ENCODE data around the gene GALC. TPM values are rescaled to one million over a fixed set of nuclear protein-coding genes. Genes with fewer than 3 reads are reported as not detected.

GALC gene
- total RNA-seq, 1 donor from 2014 or later, result 33.3 TPM

GRCh38 chr14:87990682-87991081 is 2.3 kb downstream of the GALC start:
- Histone ChIP-seq H3K27me3 (ENCODE audit: control insufficient read depth, insufficient read depth, low read length) (no peaks in the 10 kb centered on the region), H3K4me3 (ENCODE audit: low read depth, low read length) (no peak overlapping the region), H3K36me3 (ENCODE audit: control insufficient read depth, insufficient read depth, low read length) (no peaks in the 10 kb centered on the region)
- no peak for DNase-seq (ENCODE audit: low read depth)
- no peak for TF ChIP-seq CTCF (IDR thresholded peaks at IDR 0.05; ENCODE audit: insufficient read depth, low read length, poor library complexity, severe bottlenecking)

GRCh38 chr14:87989956-87990299 is 3.1 kb downstream of the GALC start:
- no peak for TF ChIP-seq CTCF (IDR thresholded peaks at IDR 0.05; ENCODE audit: insufficient read depth, low read length, poor library complexity, severe bottlenecking)
- DNase-seq (ENCODE audit: low read depth), result no peak
- H3K4me3 ChIP-seq (ENCODE audit: low read depth, low read length), result no peak overlapping the region
- no peaks in the 10 kb centered on the region for H3K27me3 ChIP-seq (ENCODE audit: control insufficient read depth, insufficient read depth, low read length)
- no peaks in the 10 kb centered on the region for H3K36me3 ChIP-seq (ENCODE audit: control insufficient read depth, insufficient read depth, low read length)

GRCh38 chr14:87989221-87989955 is 3.6 kb downstream of the GALC start:
- H3K36me3 ChIP-seq (ENCODE audit: control insufficient read depth, insufficient read depth, low read length), result no peaks in the 10 kb centered on the region
- no peak for TF ChIP-seq CTCF (IDR thresholded peaks at IDR 0.05; ENCODE audit: insufficient read depth, low read length, poor library complexity, severe bottlenecking)
- H3K27me3 ChIP-seq (ENCODE audit: control insufficient read depth, insufficient read depth, low read length), result no peaks in the 10 kb centered on the region
- no peak overlapping the region for H3K4me3 ChIP-seq (ENCODE audit: low read depth, low read length)
- no peak for DNase-seq (ENCODE audit: low read depth)

DNA sequence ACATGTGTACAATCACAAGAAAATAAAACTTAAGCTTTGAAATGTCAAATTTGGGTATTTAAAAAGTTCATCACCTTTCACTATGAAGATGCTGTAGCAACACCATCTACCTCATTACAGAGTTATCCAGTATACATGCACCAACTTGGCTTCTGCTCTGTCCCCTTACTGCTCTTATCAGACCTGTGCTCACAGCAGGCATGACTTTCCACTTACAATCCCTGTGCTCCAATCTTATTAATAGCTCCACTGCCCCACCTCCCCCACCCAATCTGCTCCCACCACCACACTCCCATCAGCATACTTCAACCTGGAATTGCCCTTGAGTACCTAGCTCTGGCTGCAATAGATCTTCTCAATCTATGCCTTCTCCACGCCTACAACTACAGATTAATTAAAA is 13.3 kb downstream of the GALC start:
- no peak for TF ChIP-seq CTCF (IDR thresholded peaks at IDR 0.05; ENCODE audit: insufficient read depth, low read length, poor library complexity, severe bottlenecking)
- DNase-seq (ENCODE audit: low read depth), result no peak
- no peaks in the 10 kb centered on the region for H3K27me3 ChIP-seq (ENCODE audit: control insufficient read depth, insufficient read depth, low read length)
- H3K36me3 ChIP-seq (ENCODE audit: control insufficient read depth, insufficient read depth, low read length), result no peaks in the 10 kb centered on the region
- H3K4me3 ChIP-seq (ENCODE audit: low read depth, low read length), result no peak overlapping the region

DNA sequence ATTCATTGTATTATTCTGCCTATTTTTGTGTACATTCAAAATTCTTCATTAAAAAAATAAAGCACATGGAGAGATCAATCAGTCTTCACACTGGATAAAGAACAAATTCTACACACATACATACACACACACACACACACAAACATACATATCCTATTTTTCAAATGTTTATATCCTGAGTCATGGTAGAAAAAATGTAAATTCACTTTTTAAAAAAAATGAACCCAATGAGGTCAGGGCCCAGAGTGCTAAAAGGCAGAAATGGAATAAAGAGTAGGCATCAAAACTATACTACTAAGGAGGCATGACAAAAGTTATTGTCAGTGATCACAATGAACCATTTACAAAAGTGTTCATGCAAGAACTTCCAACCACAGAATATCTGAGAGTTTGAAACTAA is 17.3 kb downstream of the GALC start:
- no peaks in the 10 kb centered on the region for H3K36me3 ChIP-seq (ENCODE audit: control insufficient read depth, insufficient read depth, low read length)
- no peaks in the 10 kb centered on the region for H3K27me3 ChIP-seq (ENCODE audit: control insufficient read depth, insufficient read depth, low read length)
- H3K4me3 ChIP-seq (ENCODE audit: low read depth, low read length), result no peak overlapping the region
- TF ChIP-seq CTCF (IDR thresholded peaks at IDR 0.05; ENCODE audit: insufficient read depth, low read length, poor library complexity, severe bottlenecking), result no peak
- no peak for DNase-seq (ENCODE audit: low read depth)

- no peaks in the 10 kb centered on the region for H3K27me3 ChIP-seq (ENCODE audit: control insufficient read depth, insufficient read depth, low read length)
- no peak overlapping the region for H3K4me3 ChIP-seq (ENCODE audit: low read depth, low read length)
- H3K36me3 ChIP-seq (ENCODE audit: control insufficient read depth, insufficient read depth, low read length), result no peaks in the 10 kb centered on the region
- TF ChIP-seq CTCF (IDR thresholded peaks at IDR 0.05; ENCODE audit: insufficient read depth, low read length, poor library complexity, severe bottlenecking), result no peak
- no peak for DNase-seq (ENCODE audit: low read depth)
Measured at GRCh38 chr14:87971010-87971409, 22.0 kb downstream of the GALC start.
